Measurements from ENCODE around the gene RABL2A. TPM values are rescaled to one million over a fixed set of nuclear protein-coding genes. Genes with fewer than 3 reads are reported as not detected.
"Not testable (repeated sequence)": the region's sequence is repeated elsewhere in the genome, so short reads cannot be mapped to it uniquely, and the experiment has no call there.

Gene RABL2A
- total RNA-seq, 1 experiment from 2014 or later = 11.4 TPM

- H3K4me1 ChIP-seq (ENCODE audit: insufficient read depth, low read length); H3K27ac ChIP-seq (ENCODE audit: insufficient read length, low read depth, low read length); H3K27me3 ChIP-seq (ENCODE audit: insufficient read depth, low read length); H3K79me1 ChIP-seq (ENCODE audit: insufficient read depth, low read depth, low read length, poor library complexity, severe bottlenecking); H3K4ac ChIP-seq (ENCODE audit: low read depth, low read length); H4K91ac ChIP-seq (ENCODE audit: insufficient read length, low read depth, low read length); H3K9me3 ChIP-seq (ENCODE audit: control insufficient read depth, low read depth, low read length); H2BK15ac ChIP-seq (ENCODE audit: low read depth, low read length); H3K36me3 Mint-ChIP-seq (ENCODE audit: insufficient read depth in 1 of 3, low read depth in 3 of 3); H2AFZ ChIP-seq (ENCODE audit: low read length); H3K27ac Mint-ChIP-seq; H3K14ac ChIP-seq (ENCODE audit: insufficient read depth, low read length); H3K23ac ChIP-seq (ENCODE audit: insufficient read length, low read depth, low read length); H3K18ac ChIP-seq (ENCODE audit: insufficient read length, low read depth, low read length); H3K4me2 ChIP-seq (ENCODE audit: insufficient read depth, insufficient read length, low read length); H2BK20ac ChIP-seq (ENCODE audit: low read depth, low read length, poor library complexity, severe bottlenecking); H3K56ac ChIP-seq (ENCODE audit: insufficient read length, low read depth, low read length); H3K9ac ChIP-seq (ENCODE audit: extremely low read depth, insufficient read length, low read length); H4K8ac ChIP-seq (replicated peaks; ENCODE audit: insufficient read length, low read depth, low read length); H2BK12ac ChIP-seq (ENCODE audit: insufficient read length, low read depth, low read length); H3K23me2 ChIP-seq (ENCODE audit: insufficient read length, low read depth, low read length, poor library complexity, severe bottlenecking); H3T11ph ChIP-seq (ENCODE audit: low read length); H2BK120ac ChIP-seq (ENCODE audit: low read depth, low read length, poor library complexity, severe bottlenecking); H4K20me1 ChIP-seq (ENCODE audit: control insufficient read depth, insufficient read depth, insufficient read length); H2AK5ac ChIP-seq (ENCODE audit: insufficient read length, low read length); H3K9me3 Mint-ChIP-seq; H3K79me2 ChIP-seq (ENCODE audit: insufficient read depth, low read length); H2BK5ac ChIP-seq (ENCODE audit: insufficient read length, low read length); DNase-seq; H4K5ac ChIP-seq (ENCODE audit: insufficient read length, low read depth, low read length): not testable (repeated sequence)
- H3K4me1 Mint-ChIP-seq = peaks cover 9 to 17% of the 10 kb centered on the region in 2 experiments
- H3K27me3 Mint-ChIP-seq (ENCODE audit: low read depth) = peaks cover 11% of the 10 kb centered on the region
- WGBS (ENCODE audit: extremely low coverage, insufficient read length, low lambda C conversion rate) = no CpG with 5 or more reads among the region's 3 CpGs
- peak overlapping the region; percentile 18 to 58; a peak in 4 of 5 replicates for H3K4me3 Mint-ChIP-seq
Observed at GRCh38 chr2:113582473-113582872, 44.6 kb upstream of the RABL2A start.

- peak overlapping the region; percentile 83 for H3K14ac ChIP-seq (ENCODE audit: insufficient read depth, low read length)
- H3K36me3 Mint-ChIP-seq (ENCODE audit: insufficient read depth in 1 of 3, low read depth in 3 of 3); H3K23ac ChIP-seq (ENCODE audit: insufficient read length, low read depth, low read length); H2BK5ac ChIP-seq (ENCODE audit: insufficient read length, low read length); H4K8ac ChIP-seq (replicated peaks; ENCODE audit: insufficient read length, low read depth, low read length); H2AK5ac ChIP-seq (ENCODE audit: insufficient read length, low read length); H4K5ac ChIP-seq (ENCODE audit: insufficient read length, low read depth, low read length); H2BK20ac ChIP-seq (ENCODE audit: low read depth, low read length, poor library complexity, severe bottlenecking); H3K79me2 ChIP-seq (ENCODE audit: insufficient read depth, low read length); H2BK15ac ChIP-seq (ENCODE audit: low read depth, low read length); H3K79me1 ChIP-seq (ENCODE audit: insufficient read depth, low read depth, low read length, poor library complexity, severe bottlenecking); H3T11ph ChIP-seq (ENCODE audit: low read length); H2AFZ ChIP-seq (ENCODE audit: low read length); H3K9me3 Mint-ChIP-seq; H4K20me1 ChIP-seq (ENCODE audit: control insufficient read depth, insufficient read depth, insufficient read length); H3K4ac ChIP-seq (ENCODE audit: low read depth, low read length); H3K27ac ChIP-seq (ENCODE audit: insufficient read length, low read depth, low read length); H2BK120ac ChIP-seq (ENCODE audit: low read depth, low read length, poor library complexity, severe bottlenecking); H3K27me3 ChIP-seq (ENCODE audit: insufficient read depth, low read length); H3K23me2 ChIP-seq (ENCODE audit: insufficient read length, low read depth, low read length, poor library complexity, severe bottlenecking); H3K4me1 ChIP-seq (ENCODE audit: insufficient read depth, low read length); H3K56ac ChIP-seq (ENCODE audit: insufficient read length, low read depth, low read length); H4K91ac ChIP-seq (ENCODE audit: insufficient read length, low read depth, low read length); H3K9me3 ChIP-seq (ENCODE audit: control insufficient read depth, low read depth, low read length); H2BK12ac ChIP-seq (ENCODE audit: insufficient read length, low read depth, low read length): not testable (repeated sequence)
- H3K9ac ChIP-seq (ENCODE audit: extremely low read depth, insufficient read length, low read length) = peak overlapping the region; percentile 18
- peak overlapping the region; percentile 91 to 97 for H3K4me3 Mint-ChIP-seq
- H3K27ac Mint-ChIP-seq = peak overlapping the region; percentile 80 to 96 (median 92); a peak in 5 of 7 replicates
- no CpG with 5 or more reads among the region's 63 CpGs for WGBS (ENCODE audit: extremely low coverage, insufficient read length, low lambda C conversion rate)
- peak; percentile 83 for DNase-seq
- H3K4me2 ChIP-seq (ENCODE audit: insufficient read depth, insufficient read length, low read length) = peak overlapping the region; percentile 72
- peaks cover 9 to 17% of the 10 kb centered on the region in 2 experiments for H3K4me1 Mint-ChIP-seq
- H3K27me3 Mint-ChIP-seq (ENCODE audit: low read depth) = peaks cover 11% of the 10 kb centered on the region
- H3K18ac ChIP-seq (ENCODE audit: insufficient read length, low read depth, low read length) = peak overlapping the region; percentile 21
Observed at GRCh38 chr2:113583521-113584225, 43.4 kb upstream of the RABL2A start.

All from H9 (cell line).